Activated CD8-positive, alpha-beta T cell treated with anti-CD3 and anti-CD28 coated beads for 36 hours (primary cell): ENCODE data around the gene KLHL41. TPM values are rescaled to one million over a fixed set of nuclear protein-coding genes. Genes with fewer than 3 reads are reported as not detected.

ENCODE experiments used
- ATAC-seq: fragments of 200-7000 bp; cut with Tn5 transposase; one replicate; pipeline ENCODE4 v1.10.0; 2021; ENCODE audit warnings: mild to moderate bottlenecking, moderate library complexity
- CTCF ChIA-PET: fragments of 350-600 bp; sonication (Branson Sonifier 250); formaldehyde crosslinking; loops from one replicate; lab custom pipeline; 2021; ENCODE audit warnings: antibody characterized with exemption; lab: Charles Lee
- POLR2A ChIA-PET: fragments of 350-600 bp; sonication (Branson Sonifier 250); formaldehyde crosslinking; loops from one replicate; lab custom pipeline; 2021; ENCODE audit warnings: antibody characterized with exemption; lab: Charles Lee
- DNase-seq: peaks from one replicate; pipeline ENCODE4 v3.0.0-alpha.2; 2020
- H3K27ac Mint-ChIP-seq: one replicate; pipeline ENCODE4 v1.8.0; 2021; ENCODE audit warnings: mild to moderate bottlenecking, mixed read lengths
- H3K27me3 Mint-ChIP-seq: one replicate; pipeline ENCODE4 v1.8.0; 2021; ENCODE audit warnings: mixed read lengths
- H3K36me3 Mint-ChIP-seq: one replicate; pipeline ENCODE4 v1.8.0; 2021; ENCODE audit warnings: low read depth, mixed read lengths
- H3K4me1 Mint-ChIP-seq: one replicate; pipeline ENCODE4 v1.8.0; 2021; ENCODE audit warnings: low read depth, mixed read lengths
- H3K4me3 Mint-ChIP-seq: one replicate; pipeline ENCODE4 v1.8.0; 2021; ENCODE audit warnings: mild to moderate bottlenecking, moderate library complexity, mixed read lengths
- H3K9me3 Mint-ChIP-seq: one replicate; pipeline ENCODE4 v1.8.0; 2021; ENCODE audit warnings: mixed read lengths
- intact Hi-C: fragments of 100-400 bp; cut with micrococcal nuclease; formaldehyde crosslinking; loops from one replicate; pipeline ENCODE4 v1.10.0; 2022
- total RNA-seq, 2 experiments: library from RNA; stranded (reverse); gene quantifications; one replicate each; pipeline ENCODE4 v1.2.3, GENCODE V29; 2021
- TF ChIP-seq, protein P1 (sequence below): fragments of 200-600 bp; IDR thresholded peaks from one replicate; pipeline ENCODE4 v1.8.0; 2022; ENCODE audit warnings: antibody characterized with exemption, mild to moderate bottlenecking

The KLHL41 gene
- total RNA-seq, 2 experiments from 2014 or later, result 0.34 TPM; not detected in 1

DNA sequence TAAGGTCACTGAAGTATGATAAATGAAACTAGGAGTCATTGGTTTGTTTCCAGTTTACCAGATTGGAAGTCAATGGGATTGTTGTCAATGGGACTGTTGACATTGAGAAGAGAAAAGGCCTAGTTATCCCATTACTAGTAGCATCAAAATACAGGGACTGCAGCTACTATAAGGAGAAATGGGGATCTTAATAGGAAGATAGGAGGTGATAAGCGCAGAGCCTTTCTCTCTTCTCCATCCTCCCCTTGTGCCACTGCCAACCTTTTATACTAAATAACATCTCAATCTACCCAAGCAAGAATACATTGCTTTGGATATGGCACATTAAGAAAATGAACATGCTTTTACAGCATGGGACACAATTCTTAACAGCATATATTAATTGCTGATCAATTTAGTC lies 40.7 kb upstream of the KLHL41 start:
- ATAC-seq (peak; percentile 46), DNase-seq (no peak)
- Mint-ChIP-seq H3K4me1 (no peaks in the 10 kb centered on the region), H3K4me3 (no peak overlapping the region), H3K27me3 (no peaks in the 10 kb centered on the region), H3K9me3 (no peaks in the 10 kb centered on the region), H3K36me3 (no peaks in the 10 kb centered on the region), H3K27ac (no peak overlapping the region)
- ChIA-PET POLR2A (no interaction called here), CTCF (interaction anchor here (0.6 to 1.1 kb wide), 4 partner anchors 10 to 473 kb away, joined by 3 to 7 read pairs (median 3); partner anchors contain the start of gene BBS5)
- TF ChIP-seq, protein P1, sequence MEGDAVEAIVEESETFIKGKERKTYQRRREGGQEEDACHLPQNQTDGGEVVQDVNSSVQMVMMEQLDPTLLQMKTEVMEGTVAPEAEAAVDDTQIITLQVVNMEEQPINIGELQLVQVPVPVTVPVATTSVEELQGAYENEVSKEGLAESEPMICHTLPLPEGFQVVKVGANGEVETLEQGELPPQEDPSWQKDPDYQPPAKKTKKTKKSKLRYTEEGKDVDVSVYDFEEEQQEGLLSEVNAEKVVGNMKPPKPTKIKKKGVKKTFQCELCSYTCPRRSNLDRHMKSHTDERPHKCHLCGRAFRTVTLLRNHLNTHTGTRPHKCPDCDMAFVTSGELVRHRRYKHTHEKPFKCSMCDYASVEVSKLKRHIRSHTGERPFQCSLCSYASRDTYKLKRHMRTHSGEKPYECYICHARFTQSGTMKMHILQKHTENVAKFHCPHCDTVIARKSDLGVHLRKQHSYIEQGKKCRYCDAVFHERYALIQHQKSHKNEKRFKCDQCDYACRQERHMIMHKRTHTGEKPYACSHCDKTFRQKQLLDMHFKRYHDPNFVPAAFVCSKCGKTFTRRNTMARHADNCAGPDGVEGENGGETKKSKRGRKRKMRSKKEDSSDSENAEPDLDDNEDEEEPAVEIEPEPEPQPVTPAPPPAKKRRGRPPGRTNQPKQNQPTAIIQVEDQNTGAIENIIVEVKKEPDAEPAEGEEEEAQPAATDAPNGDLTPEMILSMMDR, result no peak
- intact Hi-C loops, result loop anchor here (2.0 kb wide), 1 partner anchor 92 kb away; no protein-coding TSS in a partner anchor

DNA sequence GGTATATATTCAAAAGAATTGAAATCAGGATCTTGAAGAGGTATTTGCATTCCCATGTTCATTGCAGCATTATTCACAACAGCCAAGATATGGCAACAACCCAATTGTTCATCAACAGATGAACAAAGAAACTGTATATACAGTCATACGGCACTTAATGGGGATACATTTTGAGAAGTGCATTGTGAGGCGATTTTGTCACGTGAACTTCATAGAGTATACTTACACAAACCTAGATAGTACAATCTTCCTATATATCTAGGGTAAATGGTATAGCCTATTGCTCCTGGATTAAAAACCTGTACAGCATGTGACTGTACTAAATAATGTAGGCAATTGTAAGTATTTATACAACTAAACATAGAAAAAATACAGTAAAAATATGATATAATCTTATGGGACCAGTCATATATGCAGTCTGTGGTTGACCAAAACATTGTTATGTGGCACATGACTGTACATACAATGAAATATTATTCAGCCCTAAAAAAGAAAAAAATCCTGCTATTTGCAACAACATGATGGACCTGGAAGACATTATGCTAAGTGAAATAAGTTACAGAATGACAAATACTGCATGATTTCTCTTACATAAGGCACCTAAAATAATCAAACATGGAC lies 39.4 kb upstream of the KLHL41 start:
- Mint-ChIP-seq H3K4me1 (no peaks in the 10 kb centered on the region), H3K9me3 (no peaks in the 10 kb centered on the region), H3K4me3 (no peak overlapping the region), H3K36me3 (no peaks in the 10 kb centered on the region), H3K27ac (no peak overlapping the region), H3K27me3 (no peaks in the 10 kb centered on the region)
- CTCF ChIA-PET, result interaction anchor here (1.0 to 1.1 kb wide), 2 partner anchors 9 to 58 kb away, joined by 3 to 7 read pairs; partner anchors contain the start of gene BBS5
- TF ChIP-seq, protein P1, result no peak
- intact Hi-C loops, result loop anchor here (2.0 to 10.0 kb wide), 2 partner anchors 91 to 495 kb away; no protein-coding TSS in a partner anchor
- no peak for DNase-seq
- ATAC-seq, result no peak
- POLR2A ChIA-PET, result no interaction called here

DNA sequence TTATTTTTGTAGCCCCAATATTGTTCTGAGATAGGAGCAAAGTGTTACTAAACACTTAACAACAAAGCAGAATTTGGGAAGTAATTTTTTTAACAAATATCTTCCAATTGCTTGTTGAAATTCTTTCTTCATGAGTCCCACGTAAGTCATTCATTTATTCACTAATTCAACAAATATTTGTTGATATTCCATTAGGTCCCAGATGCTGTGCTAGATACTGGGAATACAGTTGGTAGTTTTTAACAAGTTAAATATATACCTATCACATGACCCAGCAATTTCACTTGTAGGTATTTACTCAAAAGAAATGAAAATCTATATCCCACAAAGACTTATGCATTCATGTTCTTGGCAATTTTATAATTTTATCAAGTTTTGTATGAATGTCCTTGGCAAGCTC lies 37.3 kb upstream of the KLHL41 start:
- DNase-seq (no peak), ATAC-seq (no peak)
- H3K4me1 Mint-ChIP-seq, result no peaks in the 10 kb centered on the region
- intact Hi-C loops, result loop anchor here (10.0 kb wide), 1 partner anchor 497 kb away; no protein-coding TSS in a partner anchor
- no peaks in the 10 kb centered on the region for H3K27me3 Mint-ChIP-seq
- CTCF ChIA-PET, result interaction anchor here (2.1 kb wide), 1 partner anchor 13 kb away, joined by 7 read pairs; no protein-coding TSS in a partner anchor
- POLR2A ChIA-PET, result no interaction called here
- no peak overlapping the region for H3K27ac Mint-ChIP-seq
- TF ChIP-seq, protein P1, result no peak
- no peak overlapping the region for H3K4me3 Mint-ChIP-seq
- no peaks in the 10 kb centered on the region for H3K36me3 Mint-ChIP-seq
- no peaks in the 10 kb centered on the region for H3K9me3 Mint-ChIP-seq

DNA sequence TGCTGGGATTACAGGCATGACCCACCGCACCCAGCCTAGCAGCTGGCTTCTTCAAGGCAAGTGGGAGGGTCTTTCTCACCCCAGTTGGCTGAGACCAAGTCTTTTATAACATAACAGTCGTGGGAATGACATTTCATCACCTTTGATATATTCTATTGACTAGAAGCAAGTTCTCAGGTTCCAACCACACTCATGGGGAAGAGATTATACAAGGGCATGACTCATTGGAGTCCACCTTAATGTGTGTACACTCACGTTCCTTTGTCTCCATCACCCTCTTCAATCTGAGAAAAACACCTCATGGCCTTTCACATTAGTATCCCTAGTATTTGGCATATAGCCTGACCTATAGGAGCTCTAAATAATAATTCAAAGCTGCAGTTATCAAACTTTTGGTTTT lies 33.0 kb upstream of the KLHL41 start:
- TF ChIP-seq, protein P1, result no peak
- Mint-ChIP-seq H3K4me3 (no peak overlapping the region), H3K27ac (no peak overlapping the region), H3K27me3 (no peaks in the 10 kb centered on the region), H3K4me1 (peaks cover 13% of the 10 kb centered on the region), H3K36me3 (no peaks in the 10 kb centered on the region), H3K9me3 (no peaks in the 10 kb centered on the region)
- no peak for DNase-seq
- CTCF ChIA-PET, result interaction anchor here (1.4 kb wide), 1 partner anchor 216 kb away, joined by 3 read pairs; no protein-coding TSS in a partner anchor
- POLR2A ChIA-PET, result interaction anchor here (0.8 kb wide), 1 partner anchor 100 kb away, joined by 3 read pairs; no protein-coding TSS in a partner anchor
- intact Hi-C loops, result loop anchor here (10.0 kb wide), 1 partner anchor 502 kb away; no protein-coding TSS in a partner anchor
- no peak for ATAC-seq

DNA sequence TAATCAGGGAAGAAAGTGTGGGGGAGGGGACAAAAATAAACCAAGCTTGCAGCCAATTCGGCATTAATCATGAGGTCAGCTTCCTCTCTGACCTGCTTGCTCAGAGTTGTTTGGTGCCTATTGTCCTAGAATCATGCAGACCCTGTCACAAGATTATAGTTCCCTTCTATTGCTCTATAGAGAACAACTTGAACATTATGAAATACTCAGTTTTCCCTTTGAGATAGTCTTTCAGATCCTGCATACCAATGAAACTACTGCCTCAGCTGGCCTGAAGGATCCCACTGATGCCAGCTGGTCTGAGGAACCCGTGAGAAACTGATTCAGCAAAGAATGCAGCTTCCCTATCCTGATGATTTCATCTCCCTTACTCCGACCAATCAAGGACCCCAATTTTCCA lies 31.2 kb upstream of the KLHL41 start:
- intact Hi-C loops, result loop anchor here (10.0 kb wide), 1 partner anchor 504 kb away; no protein-coding TSS in a partner anchor
- Mint-ChIP-seq H3K4me1 (peaks cover 13% of the 10 kb centered on the region), H3K27ac (peak overlapping the region; percentile 30), H3K4me3 (peak overlapping the region; percentile 81), H3K9me3 (no peaks in the 10 kb centered on the region), H3K27me3 (no peaks in the 10 kb centered on the region), H3K36me3 (no peaks in the 10 kb centered on the region)
- no peak for DNase-seq
- CTCF ChIA-PET, result interaction anchor here (2.0 to 2.4 kb wide), 3 partner anchors 9 to 43 kb away, joined by 6 to 11 read pairs (median 7); no protein-coding TSS in a partner anchor
- POLR2A ChIA-PET, result interaction anchor here (0.5 to 0.9 kb wide), 2 partner anchors 42 to 105 kb away, joined by 3 read pairs; no protein-coding TSS in a partner anchor
- ATAC-seq, result no peak
- TF ChIP-seq, protein P1, result no peak
